ENCODE measurements around the gene OGN.

DNA sequence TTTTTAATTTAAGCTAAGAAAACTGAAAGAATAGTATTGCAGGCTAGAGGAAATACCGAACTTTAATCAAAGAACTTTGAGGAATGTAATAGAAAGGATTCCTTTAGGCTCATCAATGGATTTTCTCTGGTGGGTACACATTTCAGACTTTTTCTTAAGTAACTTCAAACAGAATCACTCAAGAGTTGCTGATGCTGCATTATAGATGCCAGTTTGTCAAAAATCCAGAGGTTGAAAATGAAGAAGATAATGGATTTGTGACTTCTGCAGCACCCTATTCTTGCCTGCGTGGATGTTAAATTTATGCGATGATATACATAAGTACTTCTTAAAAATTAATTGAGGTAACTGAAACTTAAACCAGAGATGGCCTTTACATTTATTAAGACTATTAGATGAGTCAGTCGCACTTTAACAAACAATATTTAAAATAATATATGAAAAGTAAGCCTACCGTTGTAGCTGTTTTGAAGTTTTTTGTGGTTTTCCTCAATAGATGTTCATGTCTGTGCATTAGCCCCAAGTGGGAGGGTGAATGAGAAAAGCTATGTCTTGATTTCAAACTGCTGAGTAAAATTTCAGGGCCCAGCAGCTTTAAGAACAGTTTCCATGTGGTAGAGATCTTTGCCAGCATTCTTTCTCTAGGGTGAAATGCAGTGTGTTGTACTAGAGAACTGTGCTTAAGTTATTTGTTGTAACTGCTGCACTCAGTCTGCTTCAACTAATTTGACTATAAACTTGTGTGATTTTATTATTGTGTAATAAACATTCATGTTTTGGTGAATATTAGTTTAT lies at the start of gene OGN:
- TF ChIP-seq SMARCA5 (IDR thresholded peaks at IDR 0.05), result no peak
- TF ChIP-seq HDAC6 (IDR thresholded peaks at IDR 0.05; ENCODE audit: unreplicated experiment), result no peak

Measured in GM12878 (cell line).